H1 (cell line): Measurements from ENCODE around the gene SLC4A7. TPM values are rescaled to one million over a fixed set of nuclear protein-coding genes. Genes with fewer than 3 reads are reported as not detected.

Experiments
- CTCF ChIA-PET: fragments of 300-600 bp; sonication (Branson Sonifier 250); formaldehyde crosslinking; loops from one replicate; lab custom pipeline; 2021; ENCODE audit not compliant: partially characterized antibody; lab: Charles Lee
- POLR2A ChIA-PET: fragments of 300-600 bp; sonication (Branson Sonifier 250); formaldehyde crosslinking; loops from one replicate; lab custom pipeline; 2021; ENCODE audit warnings: inconsistent platforms; ENCODE audit not compliant: partially characterized antibody; lab: Charles Lee
- DNase-seq, 2 experiments: peaks; one replicate each; pipeline versions ENCODE4 v3.0.0 to v3.0.0-alpha.2; 2010 to 2022; ENCODE audit warnings: low spot score in 2 of 2, low read depth in 1 of 2, mixed read lengths in 1 of 2
- FAIRE-seq: peaks from 2 replicates; lab custom pipeline; 2011; peaks lifted over from hg19 to GRCh38; lab: Jason Lieb, UNC
- H2AFZ ChIP-seq: 2 replicates; pipeline ENCODE4 v1.8.1; 2012; ENCODE audit warnings: low read length, inconsistent platforms
- H2AK5ac ChIP-seq: 2 replicates; pipeline ENCODE4 v1.6.1; 2013; ENCODE audit warnings: low read depth, low read length
- H2BK120ac ChIP-seq: replicated peaks from 2 replicates; pipeline ENCODE3; 2013; ENCODE audit warnings: low read depth, low read length, inconsistent platforms
- H2BK12ac ChIP-seq: 2 replicates; pipeline ENCODE4 v1.6.1; 2013; ENCODE audit warnings: low read depth, low read length
- H2BK15ac ChIP-seq: 2 replicates; pipeline ENCODE4 v1.6.1; 2013; ENCODE audit warnings: low read length
- H2BK20ac ChIP-seq: 2 replicates; pipeline ENCODE4 v1.6.1; 2013; ENCODE audit warnings: low read length
- H2BK5ac ChIP-seq: 2 replicates; pipeline ENCODE4 v1.6.1; 2013; ENCODE audit warnings: low read depth, low read length
- H3K14ac ChIP-seq: 2 replicates; pipeline ENCODE4 v1.6.1; 2013; ENCODE audit warnings: inconsistent platforms; ENCODE audit not compliant: insufficient read length
- H3K18ac ChIP-seq: 2 replicates; pipeline ENCODE4 v1.6.1; 2013; ENCODE audit warnings: low read length; ENCODE audit errors: extremely low read depth
- H3K23ac ChIP-seq: 2 replicates; pipeline ENCODE4 v1.6.1; 2013; ENCODE audit warnings: inconsistent platforms; ENCODE audit not compliant: insufficient read length
- H3K23me2 ChIP-seq: 2 replicates; pipeline ENCODE4 v1.6.1; 2013; ENCODE audit warnings: low read depth, low read length
- H3K27ac ChIP-seq: 2 replicates; pipeline ENCODE4 v1.6.1; 2011; ENCODE audit warnings: low read depth, low read length, inconsistent platforms
- H3K27me3 ChIP-seq, 4 experiments: replicated peaks in 1 of 4; 1 replicate in 1 of 4; 2 replicates in 3 of 4; pipeline versions ENCODE4 v1.6.1 to v1.8.1; 2011 to 2013; ENCODE audit warnings: low read length in 3 of 4, mild to moderate bottlenecking in 3 of 4, inconsistent platforms in 2 of 4, mixed read lengths in 2 of 4, moderate library complexity in 1 of 4; ENCODE audit not compliant: control insufficient read depth in 3 of 4, insufficient read depth in 3 of 4; ENCODE audit errors: extremely low read depth in 1 of 4
- H3K36me3 ChIP-seq, 4 experiments: 2 replicates each; pipeline versions ENCODE4 v1.6.1 to v1.8.1; 2011 to 2013; ENCODE audit warnings: mild to moderate bottlenecking in 4 of 4, low read length in 3 of 4, moderate library complexity in 2 of 4, control low read depth in 1 of 4, inconsistent platforms in 1 of 4; ENCODE audit not compliant: insufficient read depth in 4 of 4, control insufficient read depth in 2 of 4
- H3K4ac ChIP-seq: replicated peaks from 2 replicates; pipeline ENCODE3; 2013; ENCODE audit warnings: low read length, low read depth, mixed read lengths, inconsistent platforms; ENCODE audit not compliant: insufficient read length
- H3K4me1 ChIP-seq, 4 experiments: replicated peaks in 1 of 4; 1 replicate in 1 of 4; 2 replicates in 3 of 4; pipeline versions ENCODE4 v1.6.1 to v1.8.1; 2011 to 2013; ENCODE audit warnings: low read length in 3 of 4, inconsistent platforms in 2 of 4, mixed read lengths in 1 of 4; ENCODE audit not compliant: insufficient read depth in 4 of 4, control insufficient read depth in 3 of 4
- H3K4me2 ChIP-seq, 2 experiments: 2 replicates each; pipeline versions ENCODE4 v1.6.1 to v1.8.1; 2011 to 2013; ENCODE audit warnings: low read depth in 2 of 2, low read length in 2 of 2, control low read depth in 1 of 2, inconsistent platforms in 1 of 2, mild to moderate bottlenecking in 1 of 2; ENCODE audit not compliant: insufficient read depth in 1 of 2
- H3K4me3 ChIP-seq, 4 experiments: fragments of 200-600, 300-600 bp in 1 of 4; sonication (generic), shearing (Covaris generic), sonication (Bioruptor Twin) in 1 of 4; 2 replicates each; pipeline versions ENCODE4 v1.5.1 to v1.8.1; 2011 to 2016; ENCODE audit warnings: low read length in 4 of 4, low read depth in 3 of 4, control low read depth in 2 of 4, inconsistent platforms in 2 of 4, mild to moderate bottlenecking in 2 of 4, mixed read lengths in 1 of 4, moderate library complexity in 1 of 4; ENCODE audit not compliant: insufficient read depth in 2 of 4; ENCODE audit errors: extremely low read depth in 1 of 4
- H3K56ac ChIP-seq: replicated peaks from 2 replicates; pipeline ENCODE3; 2013; ENCODE audit warnings: low read depth, mild to moderate bottlenecking, mixed read lengths, low read length, inconsistent platforms; ENCODE audit not compliant: insufficient read length
- H3K79me1 ChIP-seq: 2 replicates; pipeline ENCODE4 v1.6.1; 2013; ENCODE audit warnings: low read depth, low read length, control low read depth
- H3K79me2 ChIP-seq, 2 experiments: 2 replicates each; pipeline versions ENCODE4 v1.6.1 to v1.8.1; 2012 to 2013; ENCODE audit warnings: low read length in 2 of 2, mild to moderate bottlenecking in 2 of 2, inconsistent platforms in 1 of 2; ENCODE audit not compliant: insufficient read depth in 2 of 2, control insufficient read depth in 1 of 2
- H3K9ac ChIP-seq, 4 experiments: replicated peaks in 1 of 4; 1 replicate in 1 of 4; 2 replicates in 3 of 4; pipeline versions ENCODE4 v1.6.1 to v1.8.1; 2011 to 2013; ENCODE audit warnings: low read depth in 3 of 4, low read length in 3 of 4, control low read depth in 2 of 4, mild to moderate bottlenecking in 2 of 4, moderate library complexity in 2 of 4, inconsistent platforms in 1 of 4; ENCODE audit errors: extremely low read depth in 1 of 4
- H3K9me3 ChIP-seq, 2 experiments: 2 replicates each; pipeline versions ENCODE4 v1.6.1 to v1.8.1; 2012 to 2013; ENCODE audit warnings: mild to moderate bottlenecking in 2 of 2, moderate library complexity in 2 of 2, control low read depth in 1 of 2, inconsistent platforms in 1 of 2, low read depth in 1 of 2, low read length in 1 of 2, mixed read lengths in 1 of 2; ENCODE audit not compliant: insufficient read depth in 2 of 2
- H4K20me1 ChIP-seq, 2 experiments: replicated peaks in 1 of 2; 2 replicates each; pipeline versions ENCODE3 to v1.8.1; 2011 to 2013; ENCODE audit warnings: inconsistent platforms in 2 of 2, low read length in 2 of 2, mild to moderate bottlenecking in 1 of 2; ENCODE audit not compliant: insufficient read depth in 2 of 2, control insufficient read depth in 1 of 2
- H4K5ac ChIP-seq: 2 replicates; pipeline ENCODE4 v1.6.1; 2013; ENCODE audit warnings: low read length, low read depth, mixed read lengths, inconsistent platforms; ENCODE audit not compliant: insufficient read length
- H4K8ac ChIP-seq: 2 replicates; pipeline ENCODE4 v1.8.0; 2013; ENCODE audit warnings: mild to moderate bottlenecking, moderate library complexity, low read length, inconsistent platforms; ENCODE audit not compliant: insufficient read depth; ENCODE audit errors: extremely low read depth
- H4K91ac ChIP-seq: replicated peaks from 2 replicates; pipeline ENCODE3; 2013; ENCODE audit warnings: low read length, mixed read lengths, inconsistent platforms; ENCODE audit not compliant: insufficient read length
- CBX5 ChIP-seq: fragments of 300-800, 300-1000 bp; sonication (generic); IDR thresholded peaks from 2 replicates; pipeline ENCODE4 v1.7.1; 2016; ENCODE audit warnings: antibody characterized with exemption, low read length, low read depth
- POLR2A ChIP-seq, 2 experiments: IDR thresholded peaks; 1 replicate in 1 of 2; 2 replicates in 1 of 2; pipeline ENCODE4 v1.6.1; 2011; ENCODE audit warnings: low read depth in 2 of 2, low read length in 2 of 2, mild to moderate bottlenecking in 2 of 2; ENCODE audit errors: control extremely low read depth in 1 of 2
- SIRT6 ChIP-seq: IDR thresholded peaks from one replicate; pipeline ENCODE4 v1.7.1; 2012; ENCODE audit warnings: low read length, inconsistent platforms
- WGBS, 2 experiments: shearing (Covaris generic) in 1 of 2; methylation state at CpG; one replicate each; pipeline versions ENCODE4 v1.1.6 to v1.1.7; 2013 to 2015; ENCODE audit warnings: low lambda C conversion rate in 2 of 2, mixed read lengths in 2 of 2, inconsistent platforms in 1 of 2, low coverage in 1 of 2, missing lambda C conversion rate in 1 of 2; ENCODE audit not compliant: insufficient replicate concordance in 2 of 2, insufficient coverage in 1 of 2, insufficient read length in 1 of 2; ENCODE audit errors: extremely low coverage in 1 of 2, missing lambda C conversion rate in 1 of 2; 5-methylcytosine and 5-hydroxymethylcytosine counted together
- polyA plus RNA-seq, 7 experiments: library from polyadenylated mRNA; depleted of rRNA in 3 of 7; stranded (reverse) in 5 of 7; unstranded in 2 of 7; fragments of >200 nt in 5 of 7; fragments of 200-250 nt in 2 of 7; gene quantifications; 1 replicate in 5 of 7; 2 replicates in 1 of 7; 4 replicates in 1 of 7; pipeline versions ENCODE4 v1.2.1 to v1.2.3, GENCODE V29; 2011 to 2013; ENCODE audit warnings: missing spikeins in 2 of 7, mixed read lengths in 2 of 7
- total RNA-seq: library from RNA; stranded (reverse); fragmentation: NEBNext Ultra II Directional; extraction: Animal tissue kit (Norgen Biotek cat#: 25700); gene quantifications from 2 replicates; pipeline ENCODE4 v1.2.1, GENCODE V29; 2021
- TF ChIP-seq, protein P1 (sequence below): IDR thresholded peaks from 2 replicates; pipeline ENCODE4 v1.6.1; 2012; ENCODE audit warnings: inconsistent platforms

The SLC4A7 gene
- total and polyA plus RNA-seq, 2 of the 8 experiments (the other 6 are each of a cell fraction or from before 2014, with no cell fraction given): 14.9 to 70.5 TPM

DNA sequence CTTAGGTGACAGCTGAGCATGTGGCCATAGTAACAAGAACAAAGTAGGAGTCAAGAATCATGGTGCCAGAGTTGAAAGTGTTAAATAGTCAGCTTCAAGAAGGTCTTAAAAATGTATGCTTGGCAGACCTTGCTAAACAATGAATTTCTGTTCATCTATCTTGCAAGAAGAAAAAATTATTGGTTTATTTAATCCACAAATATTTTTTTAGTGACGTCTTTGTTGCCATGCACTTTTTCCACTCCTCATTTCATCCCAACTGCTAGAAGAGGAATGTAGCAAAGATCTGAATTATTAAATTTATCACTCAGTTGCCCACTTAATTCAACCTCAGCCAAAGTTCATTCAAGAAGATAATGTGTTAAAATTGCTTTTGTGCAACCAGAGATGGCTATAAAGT, 3.2 kb upstream of the SLC4A7 start:
- Histone ChIP-seq H3K4me2 (no peak overlapping the region), H3K9ac (no peak overlapping the region), H3K18ac (no peak overlapping the region), H3K23me2 (peaks cover 9% of the 10 kb centered on the region), H3K79me2 (peaks cover 0 to 12% of the 10 kb centered on the region in 2 experiments; a peak in 3 of 4 replicates), H2BK120ac (no peak overlapping the region), H2BK20ac (no peak overlapping the region), H4K91ac (no peak overlapping the region), H3K14ac (no peak overlapping the region), H4K20me1 (no peaks in the 10 kb centered on the region), H3K4me3 (no peak overlapping the region), H3K79me1 (no peaks in the 10 kb centered on the region), H3K27ac (no peak overlapping the region), H2AFZ (no peak overlapping the region), H2AK5ac (no peak overlapping the region), H3K9me3 (no peaks in the 10 kb centered on the region), H2BK15ac (no peak overlapping the region), H2BK12ac (no peak overlapping the region), H3K4ac (no peak overlapping the region), H3K23ac (no peak overlapping the region), H3K27me3 (no peaks in the 10 kb centered on the region), H3K56ac (no peak overlapping the region), H4K5ac (no peak overlapping the region), H3K36me3 (no peaks in the 10 kb centered on the region), H2BK5ac (no peak overlapping the region), H4K8ac (no peak overlapping the region), H3K4me1 (no peaks in the 10 kb centered on the region; a peak in 1 of 7 replicates)
- WGBS, 2 experiments: 90% methylated on average over 1 of the region's 1 CpG; no CpG with 5 or more reads in 1 of the 2 experiments
- CTCF ChIA-PET: interaction anchor here (0.6 to 2.0 kb wide), 3 partner anchors 10 to 194 kb away, joined by 3 to 8 read pairs (median 4); no protein-coding TSS in a partner anchor
- TF ChIP-seq SIRT6 (no peak), CBX5 (no peak), POLR2A (IDR thresholded peaks at IDR 0.05; ENCODE audit: control extremely low read depth in 1 of 2, low read depth in 2 of 2, low read length in 2 of 2) (no peak)
- TF ChIP-seq, protein P1, sequence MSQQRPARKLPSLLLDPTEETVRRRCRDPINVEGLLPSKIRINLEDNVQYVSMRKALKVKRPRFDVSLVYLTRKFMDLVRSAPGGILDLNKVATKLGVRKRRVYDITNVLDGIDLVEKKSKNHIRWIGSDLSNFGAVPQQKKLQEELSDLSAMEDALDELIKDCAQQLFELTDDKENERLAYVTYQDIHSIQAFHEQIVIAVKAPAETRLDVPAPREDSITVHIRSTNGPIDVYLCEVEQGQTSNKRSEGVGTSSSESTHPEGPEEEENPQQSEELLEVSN: no peak
- POLR2A ChIA-PET: no interaction called here
- no peak for DNase-seq
- no peak for FAIRE-seq
